H4 (cell line): ENCODE measurements around the gene ZNF501. TPM values are rescaled to one million over a fixed set of nuclear protein-coding genes. Genes with fewer than 3 reads are reported as not detected.

Experiments
- DNase-seq: peaks from one replicate; pipeline ENCODE4 v3.0.0-alpha.2; 2015; ENCODE audit warnings: low spot score
- total RNA-seq: library from RNA; depleted of rRNA; stranded (reverse); fragments of >200 nt; shearing (Covaris generic); gene quantifications from 2 replicates; pipeline ENCODE4 v1.2.3, GENCODE V29; 2014; rRNA removed

The ZNF501 gene
- total RNA-seq = 1.7 and 1.9 TPM in 2 replicates

- peak; percentile 78 for DNase-seq
Measured at GRCh38 chr3:44729384-44729910, at the start of gene ZNF501. Gene ZNF501, plus strand, starts transcription at chr3:44729635. Its CDS starts 4,787 bp downstream, at chr3:44734422.

- no peak for DNase-seq
Measured at GRCh38 chr3:44680921-44681455, 48.4 kb upstream of the ZNF501 start.

- DNase-seq = no peak
Measured at GRCh38 chr3:44682182-44682896, 47.1 kb upstream of the ZNF501 start.

GRCh38 chr3:44685128-44685800, 44.2 kb upstream of the ZNF501 start:
- DNase-seq = peak; percentile 58

GRCh38 chr3:44687898-44688297, 41.5 kb upstream of the ZNF501 start:
- no peak for DNase-seq

- peak; percentile 82 for DNase-seq
Measured at GRCh38 chr3:44712455-44713075, 16.9 kb upstream of the ZNF501 start, which contains the start of gene ZNF502. Gene ZNF502, plus strand, starts transcription at chr3:44712660. Its CDS starts 7,602 bp downstream, at chr3:44720262.

- DNase-seq = no peak
Measured at GRCh38 chr3:44721231-44722102, 8.0 kb upstream of the ZNF501 start.

GRCh38 chr3:44722103-44722401, 7.4 kb upstream of the ZNF501 start:
- DNase-seq = no peak

- no peak for DNase-seq
Measured at GRCh38 chr3:44734646-44735168, 5.3 kb downstream of the ZNF501 start.

GRCh38 chr3:44761101-44761423, 31.6 kb downstream of the ZNF501 start:
- DNase-seq = no peak

- peak; percentile 89 for DNase-seq
Measured at GRCh38 chr3:44761424-44762169, 32.2 kb downstream of the ZNF501 start, which contains the start of the genes KIAA1143 and KIF15. Gene KIAA1143, minus strand, starts transcription at chr3:44761619. Its CDS starts 17 bp downstream, at chr3:44761602. Gene KIF15, plus strand, starts transcription at chr3:44761794. Its CDS starts 72 bp downstream, at chr3:44761866.

GRCh38 chr3:44762170-44762677, 32.8 kb downstream of the ZNF501 start:
- no peak for DNase-seq

- DNase-seq = no peak
Measured at GRCh38 chr3:44762690-44763089, 33.3 kb downstream of the ZNF501 start.

- no peak for DNase-seq
Measured at GRCh38 chr3:44764248-44764647, 34.8 kb downstream of the ZNF501 start.

GRCh38 chr3:44771424-44772098, 42.1 kb downstream of the ZNF501 start:
- DNase-seq = no peak

GRCh38 chr3:44772099-44772442, 42.6 kb downstream of the ZNF501 start:
- no peak for DNase-seq

- no peak for DNase-seq
Measured at GRCh38 chr3:44782891-44783290, 53.5 kb downstream of the ZNF501 start.
